SU-DHL-6 (cell line): ENCODE data around the gene MAS1.

Experiments used
- EZH2phosphoT487 ChIP-seq: fragments of 200-600 bp; sonication (generic), shearing (Covaris generic); conservative IDR thresholded peaks from 2 replicates; pipeline ENCODE4 v1.6.1; 2018; ENCODE audit warnings: mild to moderate bottlenecking, antibody characterized with exemption, low read length, moderate library complexity, mixed read lengths
- TF ChIP-seq, protein P1 (sequence below): fragments of 200-600 bp; sonication (generic); IDR thresholded peaks from one replicate; pipeline ENCODE4 v1.5.1; 2017; ENCODE audit warnings: antibody characterized with exemption, mild to moderate bottlenecking, low read length, moderate library complexity; ENCODE audit not compliant: insufficient read depth, poor library complexity, severe bottlenecking

DNA sequence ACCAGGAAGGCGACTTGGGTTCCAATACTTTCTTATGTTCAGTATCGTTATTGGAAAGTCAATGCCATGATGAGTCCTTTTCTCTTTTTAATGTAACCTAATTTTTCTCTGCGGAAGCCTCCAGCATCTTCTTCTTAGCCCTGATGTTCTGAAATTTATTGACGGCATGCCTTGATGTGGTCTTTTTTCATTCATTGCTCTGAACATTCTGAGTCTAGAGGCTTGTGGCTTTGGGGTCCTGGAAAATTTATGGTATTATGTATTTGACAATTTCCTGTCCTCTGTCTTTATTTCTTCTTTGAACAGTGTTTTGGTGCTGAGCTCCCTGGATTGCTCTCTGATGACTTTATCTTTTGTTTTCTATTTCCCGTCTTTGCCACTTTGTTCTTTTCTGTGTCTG is 28.7 kb upstream of the MAS1 start:
- TF ChIP-seq, protein P1, sequence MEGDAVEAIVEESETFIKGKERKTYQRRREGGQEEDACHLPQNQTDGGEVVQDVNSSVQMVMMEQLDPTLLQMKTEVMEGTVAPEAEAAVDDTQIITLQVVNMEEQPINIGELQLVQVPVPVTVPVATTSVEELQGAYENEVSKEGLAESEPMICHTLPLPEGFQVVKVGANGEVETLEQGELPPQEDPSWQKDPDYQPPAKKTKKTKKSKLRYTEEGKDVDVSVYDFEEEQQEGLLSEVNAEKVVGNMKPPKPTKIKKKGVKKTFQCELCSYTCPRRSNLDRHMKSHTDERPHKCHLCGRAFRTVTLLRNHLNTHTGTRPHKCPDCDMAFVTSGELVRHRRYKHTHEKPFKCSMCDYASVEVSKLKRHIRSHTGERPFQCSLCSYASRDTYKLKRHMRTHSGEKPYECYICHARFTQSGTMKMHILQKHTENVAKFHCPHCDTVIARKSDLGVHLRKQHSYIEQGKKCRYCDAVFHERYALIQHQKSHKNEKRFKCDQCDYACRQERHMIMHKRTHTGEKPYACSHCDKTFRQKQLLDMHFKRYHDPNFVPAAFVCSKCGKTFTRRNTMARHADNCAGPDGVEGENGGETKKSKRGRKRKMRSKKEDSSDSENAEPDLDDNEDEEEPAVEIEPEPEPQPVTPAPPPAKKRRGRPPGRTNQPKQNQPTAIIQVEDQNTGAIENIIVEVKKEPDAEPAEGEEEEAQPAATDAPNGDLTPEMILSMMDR = no peak
- no peak for TF ChIP-seq EZH2phosphoT487
